HepG2 (cell line): ENCODE measurements around the gene ZDHHC9. TPM values are rescaled to one million over a fixed set of nuclear protein-coding genes. Genes with fewer than 3 reads are reported as not detected.

Experiments used
- ATF3 ChIP-seq: sonication (generic); formaldehyde crosslinking; IDR thresholded peaks from 2 replicates; pipeline ENCODE4 v1.4.0; 2020; ENCODE audit warnings: missing genetic modification reagents
- CHCHD3 ChIP-seq: sonication (generic); formaldehyde crosslinking; IDR thresholded peaks from 2 replicates; pipeline ENCODE4 v1.8.0; 2022; ENCODE audit warnings: mild to moderate bottlenecking, missing genetic modification reagents, moderate library complexity
- GABPB1 ChIP-seq: IDR thresholded peaks from 2 replicates; pipeline ENCODE4 v1.6.1; 2016; ENCODE audit warnings: mild to moderate bottlenecking, missing genetic modification reagents, moderate library complexity, missing compliant biosample characterization
- IKZF5 ChIP-seq: IDR thresholded peaks from 2 replicates; pipeline ENCODE4 v1.6.1; 2018; ENCODE audit warnings: missing genetic modification reagents, mild to moderate bottlenecking, missing compliant biosample characterization
- JDP2 ChIP-seq: sonication (generic); formaldehyde crosslinking; IDR thresholded peaks from 2 replicates; pipeline ENCODE4 v1.8.1; 2022; ENCODE audit warnings: missing genetic modification reagents, borderline replicate concordance
- KAT8 ChIP-seq: IDR thresholded peaks from 2 replicates; pipeline ENCODE4 v1.6.1; 2016; ENCODE audit warnings: missing genetic modification reagents, missing compliant biosample characterization
- KLF12 ChIP-seq: sonication (generic); formaldehyde crosslinking; IDR thresholded peaks from 2 replicates; pipeline ENCODE4 v1.4.0; 2020; ENCODE audit warnings: missing genetic modification reagents, borderline replicate concordance
- NFIC ChIP-seq: IDR thresholded peaks from 2 replicates; pipeline ENCODE4 v1.6.1; 2012; ENCODE audit warnings: mild to moderate bottlenecking, low read length, inconsistent platforms
- PBX2 ChIP-seq: IDR thresholded peaks from 2 replicates; pipeline ENCODE4 v1.6.1; 2016; ENCODE audit warnings: control low read depth
- PITX1 ChIP-seq: sonication (generic); formaldehyde crosslinking; IDR thresholded peaks from 2 replicates; pipeline ENCODE4 v1.5.1; 2020; ENCODE audit warnings: mild to moderate bottlenecking, missing genetic modification reagents
- SAP130 ChIP-seq: IDR thresholded peaks from 2 replicates; pipeline ENCODE4 v1.6.1; 2016; ENCODE audit warnings: low read depth
- SOX6 ChIP-seq, 2 experiments: fragments of 450-650 bp in 1 of 2; sonication (generic) in 1 of 2; formaldehyde crosslinking in 1 of 2; IDR thresholded peaks; 2 replicates each; pipeline versions ENCODE4 v1.4.0 to v1.6.1; 2017 to 2020; ENCODE audit warnings: antibody characterized with exemption in 1 of 2, mild to moderate bottlenecking in 1 of 2, missing genetic modification reagents in 1 of 2
- SP4 ChIP-seq: sonication (generic); formaldehyde crosslinking; IDR thresholded peaks from 2 replicates; pipeline ENCODE4 v1.8.1; 2023; ENCODE audit warnings: mild to moderate bottlenecking, missing genetic modification reagents
- SRY ChIP-seq: sonication (generic); formaldehyde crosslinking; IDR thresholded peaks from 2 replicates; pipeline ENCODE4 v1.8.0; 2022; ENCODE audit warnings: mild to moderate bottlenecking, missing genetic modification reagents
- TFE3 ChIP-seq: IDR thresholded peaks from 2 replicates; pipeline ENCODE4 v1.6.1; 2016
- U2AF2 ChIP-seq: fragments of 200-400 bp; formaldehyde crosslinking; IDR thresholded peaks from 2 replicates; pipeline ENCODE4 v1.6.1; 2017; ENCODE audit warnings: low read depth, mild to moderate bottlenecking, low read length
- ZBTB26 ChIP-seq: IDR thresholded peaks from 2 replicates; pipeline ENCODE4 v1.6.1; 2016; ENCODE audit warnings: missing compliant biosample characterization, missing genetic modification reagents, borderline replicate concordance
- ZFAT ChIP-seq: sonication (generic); formaldehyde crosslinking; conservative IDR thresholded peaks from 2 replicates; pipeline ENCODE4 v1.8.1; 2023; ENCODE audit warnings: missing genetic modification reagents, inconsistent platforms
- ZNF510 ChIP-seq: sonication (generic); formaldehyde crosslinking; IDR thresholded peaks from 2 replicates; pipeline ENCODE4 v1.4.0; 2020; ENCODE audit warnings: low read depth, mild to moderate bottlenecking, missing genetic modification reagents
- ZNF749 ChIP-seq: sonication (generic); formaldehyde crosslinking; IDR thresholded peaks from 2 replicates; pipeline ENCODE4 v1.8.0; 2022; ENCODE audit warnings: mild to moderate bottlenecking, missing genetic modification reagents, moderate library complexity, borderline replicate concordance
- ZNF772 ChIP-seq: sonication (generic); formaldehyde crosslinking; IDR thresholded peaks from 2 replicates; pipeline ENCODE4 v1.5.0; 2020; ENCODE audit warnings: mild to moderate bottlenecking, missing genetic modification reagents
- polyA plus RNA-seq, 8 experiments: library from polyadenylated mRNA; depleted of rRNA in 3 of 8; stranded (reverse) in 7 of 8; unstranded in 1 of 8; fragments of >200 nt; fragmentation: Illumina TruSeq in 4 of 8; extraction: Trizol in 4 of 8; gene quantifications; 2 replicates each; pipeline versions ENCODE4 v1.2.1 to v1.2.3, GENCODE V29; 2011 to 2016; ENCODE audit warnings: low read depth in 4 of 8, missing spikeins in 1 of 8, mixed read lengths in 1 of 8; ENCODE audit not compliant: insufficient read depth in 1 of 8
- total RNA-seq, 5 experiments: library from RNA; depleted of rRNA; stranded (reverse); fragments of >200 nt; fragmentation: Illumina TruSeq; extraction: Trizol; gene quantifications; 2 replicates each; pipeline ENCODE4 v1.2.3, GENCODE V29; 2016; ENCODE audit warnings: low read depth in 1 of 5
- TF ChIP-seq, protein P1 (sequence below): sonication (generic); formaldehyde crosslinking; IDR thresholded peaks from 2 replicates; pipeline ENCODE4 v1.5.0; 2020; ENCODE audit warnings: mild to moderate bottlenecking, missing genetic modification reagents

ZDHHC9 gene
- total and polyA plus RNA-seq, 2 of the 13 experiments (the other 11 are each of a cell fraction or from before 2014, with no cell fraction given): 28.3 to 53.1 TPM

GRCh38 chrX:129825746-129826505, 17.8 kb downstream of the ZDHHC9 start (continued):
- TF ChIP-seq IKZF5 (CRISPR knock-in tag) (0 out of 2 replicates have a peak, but pooled peaks have one; percentile 33), SOX6 (IDR thresholded peaks at IDR 0.05) (no peak), SOX6 (CRISPR knock-in tag; IDR thresholded peaks at IDR 0.05) (peak; percentile 34; the same call in 1 of the 2 replicates), ZNF772 (0 out of 2 replicates have a peak, but pooled peaks have one; percentile 45), NFIC (no peak), SAP130 (CRISPR knock-in tag) (peak; percentile 35; the same call in 1 of the 2 replicates), KLF12 (CRISPR knock-in tag) (no peak), KAT8 (0 out of 2 replicates have a peak, but pooled peaks have one; percentile 40), CHCHD3 (CRISPR knock-in tag) (no peak), PITX1 (CRISPR knock-in tag) (no peak), PBX2 (CRISPR knock-in tag) (no peak), GABPB1 (CRISPR knock-in tag) (peak; percentile 34; the same call in 1 of the 2 replicates), ZFAT (CRISPR knock-in tag) (no peak), SRY (CRISPR knock-in tag) (no peak), ZBTB26 (CRISPR knock-in tag) (no peak), ZNF749 (CRISPR knock-in tag) (no peak), U2AF2 (no peak), ATF3 (CRISPR knock-in tag) (no peak), SP4 (CRISPR knock-in tag) (no peak), TFE3 (peak; percentile 89), JDP2 (no peak), ZNF510 (CRISPR knock-in tag) (no peak)
- TF ChIP-seq, protein P1, sequence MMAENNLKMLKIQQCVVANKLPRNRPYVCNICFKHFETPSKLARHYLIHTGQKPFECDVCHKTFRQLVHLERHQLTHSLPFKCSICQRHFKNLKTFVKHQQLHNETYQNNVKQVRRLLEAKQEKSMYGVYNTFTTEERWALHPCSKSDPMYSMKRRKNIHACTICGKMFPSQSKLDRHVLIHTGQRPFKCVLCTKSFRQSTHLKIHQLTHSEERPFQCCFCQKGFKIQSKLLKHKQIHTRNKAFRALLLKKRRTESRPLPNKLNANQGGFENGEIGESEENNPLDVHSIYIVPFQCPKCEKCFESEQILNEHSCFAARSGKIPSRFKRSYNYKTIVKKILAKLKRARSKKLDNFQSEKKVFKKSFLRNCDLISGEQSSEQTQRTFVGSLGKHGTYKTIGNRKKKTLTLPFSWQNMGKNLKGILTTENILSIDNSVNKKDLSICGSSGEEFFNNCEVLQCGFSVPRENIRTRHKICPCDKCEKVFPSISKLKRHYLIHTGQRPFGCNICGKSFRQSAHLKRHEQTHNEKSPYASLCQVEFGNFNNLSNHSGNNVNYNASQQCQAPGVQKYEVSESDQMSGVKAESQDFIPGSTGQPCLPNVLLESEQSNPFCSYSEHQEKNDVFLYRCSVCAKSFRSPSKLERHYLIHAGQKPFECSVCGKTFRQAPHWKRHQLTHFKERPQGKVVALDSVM (CRISPR knock-in tag): no peak
